Rectal smooth muscle tissue (tissue), 1 donor: ENCODE results near the gene RNF19B.

Source experiments
- H3K27ac ChIP-seq: one replicate; pipeline ENCODE4 v1.7.0; 2013; ENCODE audit warnings: low read depth, low read length, inconsistent platforms
- H3K27me3 ChIP-seq: one replicate; pipeline ENCODE4 v1.7.0; 2013; ENCODE audit warnings: low read length; ENCODE audit not compliant: control insufficient read depth, insufficient read depth
- H3K36me3 ChIP-seq: one replicate; pipeline ENCODE4 v1.7.0; 2013; ENCODE audit warnings: low read length; ENCODE audit not compliant: control insufficient read depth, insufficient read depth
- H3K4me1 ChIP-seq: one replicate; pipeline ENCODE4 v1.7.0; 2013; ENCODE audit warnings: low read length; ENCODE audit not compliant: control insufficient read depth, insufficient read depth
- H3K4me3 ChIP-seq: one replicate; pipeline ENCODE4 v1.7.0; 2013; ENCODE audit warnings: low read length
- H3K9ac ChIP-seq: one replicate; pipeline ENCODE4 v1.7.0; 2013; ENCODE audit warnings: low read length

RNF19B gene

GRCh38 chr1:32933742-32934322 is 30.8 kb downstream of the RNF19B start:
- Histone ChIP-seq H3K4me3 (no peak overlapping the region), H3K27me3 (no peaks in the 10 kb centered on the region), H3K4me1 (no peaks in the 10 kb centered on the region), H3K36me3 (peaks cover 12% of the 10 kb centered on the region), H3K27ac (peak overlapping the region; percentile 26), H3K9ac (no peak overlapping the region)

- Histone ChIP-seq H3K4me1 (no peaks in the 10 kb centered on the region), H3K36me3 (peaks cover 1% of the 10 kb centered on the region), H3K4me3 (no peak overlapping the region), H3K27me3 (peaks cover 2% of the 10 kb centered on the region), H3K9ac (no peak overlapping the region), H3K27ac (no peak overlapping the region)
Measured at GRCh38 chr1:32931760-32932159, 32.8 kb downstream of the RNF19B start.

- Histone ChIP-seq H3K4me3 (no peak overlapping the region), H3K36me3 (no peaks in the 10 kb centered on the region), H3K27me3 (peaks cover 2% of the 10 kb centered on the region), H3K4me1 (no peaks in the 10 kb centered on the region), H3K9ac (no peak overlapping the region), H3K27ac (no peak overlapping the region)
Measured at GRCh38 chr1:32929366-32929765, 35.2 kb downstream of the RNF19B start.

GRCh38 chr1:32928715-32929114 is 35.9 kb downstream of the RNF19B start:
- Histone ChIP-seq H3K4me1 (no peaks in the 10 kb centered on the region), H3K27me3 (peaks cover 2% of the 10 kb centered on the region), H3K36me3 (no peaks in the 10 kb centered on the region), H3K27ac (no peak overlapping the region), H3K4me3 (no peak overlapping the region), H3K9ac (no peak overlapping the region)

GRCh38 chr1:32928285-32928684 is 36.3 kb downstream of the RNF19B start:
- Histone ChIP-seq H3K27me3 (peaks cover 2% of the 10 kb centered on the region), H3K36me3 (no peaks in the 10 kb centered on the region), H3K27ac (no peak overlapping the region), H3K4me3 (no peak overlapping the region), H3K9ac (no peak overlapping the region), H3K4me1 (no peaks in the 10 kb centered on the region)

GRCh38 chr1:32927441-32927840 is 37.2 kb downstream of the RNF19B start:
- Histone ChIP-seq H3K27me3 (peaks cover 2% of the 10 kb centered on the region), H3K36me3 (no peaks in the 10 kb centered on the region), H3K9ac (no peak overlapping the region), H3K4me3 (no peak overlapping the region), H3K4me1 (no peaks in the 10 kb centered on the region), H3K27ac (no peak overlapping the region)

- Histone ChIP-seq H3K4me3 (no peak overlapping the region), H3K36me3 (no peaks in the 10 kb centered on the region), H3K4me1 (no peaks in the 10 kb centered on the region), H3K9ac (no peak overlapping the region), H3K27ac (no peak overlapping the region), H3K27me3 (peaks cover 2% of the 10 kb centered on the region)
Measured at GRCh38 chr1:32926562-32926961, 38.0 kb downstream of the RNF19B start.

- H3K4me3 ChIP-seq = peak overlapping the region; percentile 29
- no peak overlapping the region for H3K9ac ChIP-seq
- no peak overlapping the region for H3K27ac ChIP-seq
Measured at GRCh38 chr1:32925403-32926162, 39.0 kb downstream of the RNF19B start.

GRCh38 chr1:32924881-32925344 is 39.7 kb downstream of the RNF19B start:
- no peaks in the 10 kb centered on the region for H3K4me1 ChIP-seq
- no peak overlapping the region for H3K9ac ChIP-seq
- H3K27me3 ChIP-seq = peaks cover 2% of the 10 kb centered on the region
- no peaks in the 10 kb centered on the region for H3K36me3 ChIP-seq
- no peak overlapping the region for H3K27ac ChIP-seq
- H3K4me3 ChIP-seq = peak overlapping the region; percentile 26

More at GRCh38 chr1:32925403-32926162, 39.0 kb downstream of the RNF19B start:
- H3K4me1 ChIP-seq = no peaks in the 10 kb centered on the region
- no peaks in the 10 kb centered on the region for H3K36me3 ChIP-seq
- H3K27me3 ChIP-seq = peaks cover 2% of the 10 kb centered on the region

GRCh38 chr1:32920833-32921232 is 43.8 kb downstream of the RNF19B start:
- H3K9ac ChIP-seq = no peak overlapping the region
- no peak overlapping the region for H3K4me3 ChIP-seq
- no peak overlapping the region for H3K27ac ChIP-seq
- H3K36me3 ChIP-seq = no peaks in the 10 kb centered on the region
- no peaks in the 10 kb centered on the region for H3K4me1 ChIP-seq
- H3K27me3 ChIP-seq = peaks cover 2% of the 10 kb centered on the region

GRCh38 chr1:32919811-32920733 is 44.5 kb downstream of the RNF19B start:
- no peak overlapping the region for H3K9ac ChIP-seq
- no peak overlapping the region for H3K27ac ChIP-seq
- H3K27me3 ChIP-seq = peaks cover 2% of the 10 kb centered on the region
- H3K36me3 ChIP-seq = no peaks in the 10 kb centered on the region
- H3K4me1 ChIP-seq = no peaks in the 10 kb centered on the region
- H3K4me3 ChIP-seq = no peak overlapping the region

- Histone ChIP-seq H3K27me3 (peaks cover 2% of the 10 kb centered on the region), H3K4me3 (no peak overlapping the region), H3K27ac (no peak overlapping the region), H3K9ac (no peak overlapping the region), H3K4me1 (no peaks in the 10 kb centered on the region), H3K36me3 (no peaks in the 10 kb centered on the region)
Measured at GRCh38 chr1:32918179-32918578, 46.4 kb downstream of the RNF19B start.
